UCSD-AML1 (cell line): ENCODE data around the gene FANCL.
"Not testable (repeated sequence)": the region's sequence is repeated elsewhere in the genome, so short reads cannot be mapped to it uniquely, and the experiment has no call there.

Source experiments
- DNase-seq: peaks from one replicate; lab custom pipeline; 2025; ENCODE audit not compliant: unreplicated experiment; lab: John Stamatoyannopoulos, UW

The FANCL gene

DNA sequence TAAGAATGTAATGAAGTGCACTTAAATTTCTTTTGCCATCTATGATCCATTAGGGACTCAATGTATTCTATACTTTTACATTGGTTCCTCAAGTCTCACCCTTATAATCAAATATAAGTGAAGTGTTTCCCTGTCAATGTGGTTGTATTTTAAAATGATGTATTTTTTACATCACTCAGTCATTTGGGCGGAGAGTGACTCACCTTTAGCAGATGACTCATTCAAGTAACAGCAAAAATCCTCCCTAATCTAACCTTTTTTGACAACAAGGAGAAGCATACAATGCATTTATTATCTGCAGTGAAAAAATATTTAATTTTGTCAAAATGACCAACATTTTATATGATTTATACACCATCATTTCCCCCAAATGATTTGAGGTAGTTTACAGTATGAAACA lies 94.4 kb downstream of the FANCL start:
- DNase-seq: no peak

DNA sequence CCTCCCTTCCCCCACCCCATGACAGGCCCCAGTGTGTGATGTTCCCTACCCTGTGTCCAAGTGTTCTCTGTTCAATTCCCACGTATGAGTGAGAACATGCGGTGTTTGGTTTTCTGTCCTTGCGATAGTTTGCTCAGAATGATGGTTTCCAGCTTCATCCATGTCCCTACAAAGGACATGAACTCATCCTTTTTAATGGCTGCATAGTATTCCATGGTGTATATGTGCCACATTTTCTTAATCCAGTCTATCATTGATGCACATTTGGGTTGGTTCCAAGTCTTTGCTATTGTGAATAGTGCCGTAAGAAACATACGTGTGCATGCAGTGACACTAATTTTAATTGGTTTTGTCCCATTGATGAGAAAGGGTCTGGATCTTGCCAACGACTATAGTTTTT lies 95.4 kb downstream of the FANCL start:
- DNase-seq: not testable (repeated sequence)

DNA sequence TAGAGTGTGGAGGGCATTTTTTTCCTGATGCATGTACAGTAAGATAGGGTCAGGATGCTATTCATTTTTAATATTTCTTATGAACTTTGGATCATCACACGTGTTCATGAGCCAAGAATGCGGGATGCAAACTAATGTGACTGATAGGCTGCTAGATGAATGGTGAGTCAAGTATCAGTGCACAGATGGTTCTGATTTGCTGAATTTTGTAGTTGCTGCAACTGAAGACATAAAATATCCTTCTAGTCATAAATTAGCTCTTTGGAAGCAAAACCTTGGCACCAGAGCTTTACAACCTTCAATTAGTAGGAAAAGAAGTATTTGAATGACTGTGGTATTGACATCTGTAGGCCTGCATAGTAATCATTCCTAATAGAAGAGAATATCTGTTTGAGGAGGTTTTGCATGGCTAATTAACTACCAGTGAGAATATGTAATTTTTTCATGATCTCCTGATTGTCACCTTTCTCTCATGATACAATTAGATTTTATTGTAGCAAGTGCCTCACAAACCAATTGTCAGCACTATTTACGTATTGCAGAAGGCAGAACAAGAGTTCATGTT lies 100.5 kb downstream of the FANCL start:
- DNase-seq: no peak

DNA sequence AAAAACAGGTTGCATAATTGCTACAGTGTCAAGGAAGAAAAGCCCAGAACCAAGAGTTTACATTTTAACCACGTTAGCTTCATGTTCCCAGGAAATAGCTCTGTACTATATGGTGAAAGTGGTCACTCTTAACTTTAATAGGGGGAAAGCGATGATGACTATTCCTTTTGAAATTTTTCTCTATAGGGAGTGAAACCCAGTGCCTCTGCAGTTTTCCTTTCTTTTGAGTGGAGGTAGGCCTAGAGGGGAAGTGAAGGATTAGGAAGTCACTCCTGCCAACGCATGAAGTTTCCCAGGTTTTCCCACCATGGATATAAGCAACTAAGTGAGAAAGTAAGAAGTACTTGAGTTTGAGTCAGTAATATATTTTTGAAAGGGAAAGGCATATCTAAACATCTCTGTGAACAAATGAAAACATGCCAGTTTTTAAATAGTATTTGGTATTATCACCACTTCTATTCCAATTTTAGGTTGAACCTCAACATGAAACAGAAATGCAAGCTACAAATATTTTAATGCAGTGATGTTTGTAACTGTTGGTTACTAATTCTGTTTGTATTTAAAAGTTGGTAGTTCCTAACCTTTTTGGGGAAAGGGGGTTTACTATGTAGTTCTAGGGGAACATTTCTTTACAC lies 102.6 kb downstream of the FANCL start:
- DNase-seq: no peak

DNA sequence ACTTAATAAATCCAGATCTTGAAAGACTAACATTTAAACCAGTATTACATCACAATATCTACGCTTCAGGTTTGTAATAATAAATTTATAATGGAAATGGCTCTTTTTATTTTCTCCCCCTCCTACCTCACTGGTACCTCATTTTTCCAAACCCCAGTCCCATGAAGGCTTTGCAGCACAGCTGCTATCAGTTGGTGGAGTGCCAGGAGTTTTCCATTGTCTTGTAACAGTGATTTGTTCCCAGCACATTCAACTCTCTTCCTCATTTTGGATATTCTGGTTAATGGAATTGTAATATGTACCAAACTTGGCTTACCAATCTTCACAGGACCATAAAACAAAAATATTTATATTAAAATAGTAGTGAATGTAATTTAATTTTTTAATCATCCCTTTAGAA lies 103.3 kb downstream of the FANCL start:
- no peak for DNase-seq

DNA sequence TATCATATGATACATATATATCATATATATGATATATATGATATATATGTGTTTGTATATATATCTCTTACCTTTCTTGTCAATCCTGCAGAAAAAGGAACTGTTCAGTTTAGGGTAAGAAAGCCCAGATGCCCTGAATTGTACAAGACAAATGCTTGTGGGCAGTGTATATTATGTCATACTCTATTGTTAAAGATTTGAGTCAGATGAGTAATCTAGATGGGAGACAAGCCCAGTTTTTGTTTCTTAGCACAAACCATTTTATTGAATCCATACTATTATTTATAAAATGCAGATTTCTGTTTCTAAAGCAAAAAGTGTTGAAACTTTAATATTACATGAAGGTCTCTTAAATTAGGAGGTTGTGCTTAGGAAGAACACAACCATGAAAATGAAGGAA lies 103.9 kb downstream of the FANCL start:
- no peak for DNase-seq

DNA sequence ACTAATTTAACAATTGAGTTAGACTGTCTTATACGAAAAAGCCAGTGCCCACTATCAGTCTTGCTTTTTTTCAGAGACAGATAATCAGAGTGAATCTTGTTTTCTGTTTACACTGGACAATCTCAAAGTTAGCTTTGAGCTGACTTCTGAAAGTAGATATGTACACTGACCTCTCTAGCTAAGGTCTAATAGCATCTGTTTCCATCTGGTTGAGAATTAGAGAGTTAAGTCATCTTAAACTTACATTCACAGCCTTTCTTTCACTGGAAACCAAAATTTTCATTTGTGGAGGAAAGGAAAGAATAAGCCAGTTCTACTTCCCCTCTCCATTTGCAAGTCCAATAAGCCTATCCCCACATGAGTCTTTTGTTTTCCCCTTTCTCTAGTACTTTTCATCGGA lies 105.3 kb downstream of the FANCL start:
- no peak for DNase-seq

DNA sequence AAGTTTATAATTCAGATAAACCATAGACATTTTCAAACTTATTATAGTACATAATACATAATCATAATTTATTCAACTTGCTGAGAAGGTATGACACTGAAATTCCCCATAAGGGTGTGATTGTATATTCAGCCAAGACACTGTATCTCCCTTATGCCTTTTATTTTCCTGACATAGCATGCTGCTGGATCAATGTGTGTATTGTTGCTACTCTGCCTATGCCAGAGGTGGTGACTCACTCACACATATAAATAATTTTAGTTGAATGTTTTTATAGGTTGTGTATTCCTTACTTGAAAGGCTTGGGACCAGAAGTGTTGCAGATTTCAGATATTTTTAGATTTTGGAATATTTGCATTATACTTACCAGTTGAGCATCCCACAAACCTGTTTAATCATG lies 107.7 kb downstream of the FANCL start:
- no peak for DNase-seq

DNA sequence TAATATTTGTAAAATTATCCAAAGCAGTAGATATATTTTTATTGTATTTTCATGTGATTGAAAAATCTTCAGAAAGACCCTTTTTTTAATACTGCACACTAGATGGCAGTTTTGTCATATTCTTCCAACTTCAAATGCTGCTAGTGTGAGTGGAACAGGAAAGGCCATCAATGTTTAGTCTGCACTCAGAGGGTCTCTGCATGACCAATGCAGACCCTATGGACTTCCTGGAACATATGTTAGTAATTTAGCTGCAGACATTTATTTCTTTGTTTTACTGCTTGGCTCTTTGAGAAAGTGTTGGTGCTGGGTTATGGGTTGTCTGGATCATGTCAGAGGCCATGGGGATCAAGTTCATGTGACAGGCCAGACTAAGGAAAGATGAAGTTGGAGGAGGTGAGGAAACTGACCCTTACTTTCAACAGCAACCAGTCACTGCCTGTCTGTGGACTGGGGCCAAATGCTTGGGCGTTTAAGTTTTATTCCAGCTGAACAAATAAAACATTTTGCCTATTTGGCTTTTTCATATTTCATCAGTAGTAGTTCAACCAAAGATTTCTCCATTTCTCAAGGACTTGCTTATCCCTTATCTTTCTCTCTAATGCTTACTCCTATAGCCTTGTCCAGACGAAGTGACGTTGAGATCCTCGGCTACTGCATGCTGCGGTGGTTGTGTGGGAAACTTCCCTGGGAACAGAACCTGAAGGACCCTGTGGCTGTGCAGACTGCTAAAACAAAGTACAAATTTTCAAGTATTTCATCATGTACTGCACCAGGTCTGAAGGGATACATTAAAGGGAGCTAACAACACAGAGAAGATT lies 109.7 kb downstream of the FANCL start:
- no peak for DNase-seq

DNA sequence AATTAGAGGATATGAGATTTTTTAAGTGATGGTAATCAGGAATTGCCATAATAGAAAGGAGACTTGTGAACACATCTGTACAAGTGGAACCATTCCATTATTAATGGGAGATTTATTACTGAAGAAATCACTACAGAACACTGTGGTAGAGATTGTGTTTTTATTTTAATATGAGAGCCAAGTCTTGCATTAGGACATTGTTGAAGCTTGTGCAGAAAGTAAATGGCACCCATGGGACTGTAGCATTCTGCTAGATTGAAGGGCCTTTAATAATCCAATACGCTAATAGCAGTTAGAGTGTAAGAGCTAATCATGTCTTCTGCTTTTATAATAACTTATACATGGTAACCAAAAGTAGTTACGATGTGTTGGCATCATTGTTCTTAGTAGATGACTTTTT lies 110.9 kb downstream of the FANCL start:
- no peak for DNase-seq

DNA sequence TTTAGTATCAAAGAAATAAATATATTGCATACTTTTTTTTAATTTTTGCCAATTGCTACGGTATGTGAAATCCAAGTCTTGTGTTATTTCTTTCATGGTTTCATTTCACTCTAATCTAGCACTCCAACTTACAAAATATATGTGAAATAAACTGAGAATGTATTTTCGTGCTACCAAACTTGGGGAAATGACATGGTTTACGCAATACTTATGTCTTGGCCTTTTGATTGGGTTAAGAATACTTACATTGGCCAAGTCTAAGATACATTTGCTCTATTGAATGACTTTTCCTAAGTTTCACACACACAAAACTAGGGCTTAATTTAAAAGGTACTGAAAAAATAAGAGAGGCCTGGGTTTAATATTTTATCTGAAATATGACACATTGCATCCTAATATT lies 114.0 kb downstream of the FANCL start:
- DNase-seq: no peak

DNA sequence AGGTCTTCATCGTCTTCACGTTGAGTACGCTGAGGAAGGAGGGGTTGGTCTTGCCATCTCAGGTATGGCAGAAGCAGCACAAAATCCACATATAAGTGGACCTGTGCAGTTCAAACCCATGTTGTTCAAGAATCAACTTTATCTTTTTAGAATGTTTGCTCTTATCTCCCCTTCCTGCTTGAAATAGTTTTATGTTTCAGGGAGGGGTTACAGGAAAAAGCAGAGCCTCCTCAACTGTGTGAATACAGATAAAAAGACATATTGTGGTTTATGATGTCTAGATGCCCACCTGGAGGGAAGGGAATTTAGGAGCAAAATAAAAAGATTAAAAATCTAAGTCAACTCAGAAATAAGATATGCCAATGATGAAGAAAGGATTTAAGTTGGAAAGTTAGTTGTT lies 118.6 kb downstream of the FANCL start:
- DNase-seq: no peak

DNA sequence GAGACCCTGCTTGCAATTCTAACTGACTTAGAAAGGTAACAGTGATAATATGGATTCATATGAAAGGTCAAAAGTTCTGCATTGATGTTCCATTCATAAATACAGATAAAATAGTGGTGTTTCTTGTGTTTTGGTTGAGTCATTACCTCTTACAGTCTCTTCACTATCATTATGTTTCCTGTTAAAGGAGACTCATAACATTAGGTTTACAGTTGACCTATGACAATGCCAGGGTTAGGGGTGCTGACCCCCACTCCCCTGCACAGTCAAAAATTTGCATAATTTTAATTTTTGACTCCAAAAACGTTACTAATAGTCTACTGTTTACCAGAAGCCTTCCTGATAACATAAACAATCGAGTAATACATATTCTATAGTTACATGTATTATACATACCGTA lies 119.1 kb downstream of the FANCL start:
- no peak for DNase-seq

DNA sequence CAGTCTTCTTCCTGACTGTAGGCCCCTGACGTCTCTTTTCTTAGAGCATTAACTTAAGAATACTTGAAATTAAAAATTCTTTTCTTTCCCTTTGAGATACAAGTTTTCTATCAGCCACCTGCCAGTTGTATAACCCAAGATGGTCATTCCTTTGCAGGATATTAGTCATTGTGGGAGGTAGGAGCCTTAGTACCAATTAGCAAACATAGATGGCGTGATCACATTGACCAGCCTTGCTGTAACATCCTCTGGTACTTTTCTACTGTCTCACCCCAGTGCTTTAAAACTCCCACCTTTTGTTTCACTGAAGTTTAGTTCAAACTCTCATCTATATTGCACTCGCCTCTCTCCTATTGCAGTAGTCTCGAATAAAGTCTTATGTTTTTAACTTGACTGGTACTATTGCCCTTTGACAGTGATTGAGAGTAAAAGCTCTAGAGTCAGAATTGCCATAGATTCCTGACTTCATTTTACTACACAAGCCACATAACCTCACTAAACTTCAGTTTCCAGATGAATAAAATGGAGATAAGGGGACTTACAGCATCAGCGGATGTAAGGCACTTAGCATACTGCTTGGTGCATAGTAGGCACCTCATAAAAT lies 120.4 kb downstream of the FANCL start:
- no peak for DNase-seq

DNA sequence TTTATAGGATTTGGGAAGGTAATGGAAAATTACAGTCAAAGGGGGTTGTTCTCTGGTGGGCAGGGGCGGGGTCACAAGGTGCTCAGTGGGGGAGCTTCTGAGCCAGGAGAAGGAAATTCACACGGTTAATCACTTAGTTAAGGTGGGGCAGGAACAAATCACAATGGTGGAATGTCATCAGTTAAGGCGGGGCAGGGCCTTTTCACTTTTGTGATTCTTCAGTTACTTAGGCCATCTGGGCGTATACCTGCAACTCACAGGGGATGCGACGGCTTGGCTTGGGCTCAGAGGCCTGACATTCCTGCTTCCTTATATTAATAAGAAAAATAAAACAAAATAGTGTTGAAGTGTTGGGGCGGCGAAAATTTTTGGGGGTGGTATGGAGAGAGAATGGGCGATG lies 127.6 kb downstream of the FANCL start:
- DNase-seq: not testable (repeated sequence)

DNA sequence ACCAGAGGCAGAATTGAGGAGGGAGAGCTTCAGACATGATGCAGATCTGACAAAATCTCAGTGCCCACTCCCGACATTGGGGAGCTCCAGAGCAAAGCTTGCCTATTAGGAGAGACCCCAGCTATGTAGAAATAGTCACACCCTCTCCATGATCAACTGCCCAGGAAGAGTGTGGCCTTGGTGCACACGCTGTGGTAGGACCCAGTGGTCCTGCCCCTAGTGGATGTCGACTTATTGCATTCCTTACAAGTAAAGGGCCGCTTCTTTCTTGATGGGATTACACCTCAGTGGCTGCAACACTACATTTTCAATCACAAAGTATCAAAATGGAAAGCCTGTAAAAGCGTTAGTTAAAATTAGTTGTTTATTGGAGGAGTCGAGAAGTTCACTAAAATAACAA lies 130.4 kb downstream of the FANCL start:
- no peak for DNase-seq

DNA sequence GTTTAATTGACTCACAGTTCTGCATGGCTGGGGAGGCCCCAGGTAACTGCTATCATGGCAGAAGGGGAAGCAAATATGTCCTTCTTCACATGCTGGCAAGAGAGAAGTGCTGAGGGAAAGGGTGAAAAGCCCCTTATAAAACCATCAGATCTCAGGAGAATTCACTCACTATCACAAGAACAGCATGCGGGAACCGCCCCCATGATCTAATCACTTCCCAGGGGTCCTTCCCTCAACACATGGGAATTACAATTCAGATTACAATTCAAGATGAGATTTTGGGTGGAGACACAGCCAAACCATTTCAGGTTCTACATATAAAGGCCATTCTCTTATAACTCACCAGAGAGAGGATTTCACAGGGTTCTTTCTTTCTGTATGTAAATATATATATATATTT lies 131.6 kb downstream of the FANCL start:
- DNase-seq: no peak
